Measurements from ENCODE around the gene DRGX. TPM values are rescaled to one million over a fixed set of nuclear protein-coding genes. Genes with fewer than 3 reads are reported as not detected.

The DRGX gene
- total and polyA plus RNA-seq, 2 of the 13 experiments (the other 11 are each of a cell fraction or from before 2014, with no cell fraction given) = not detected

GRCh38 chr10:49368256-49368655 is 27.6 kb downstream of the DRGX start:
- Histone ChIP-seq H3K4me1 (ENCODE audit: insufficient read depth, low read length) (peaks cover 8% of the 10 kb centered on the region), H3K36me3 (replicated peaks in 1 of 2; ENCODE audit: control insufficient read depth in 1 of 2, insufficient read depth in 2 of 2, low read length in 2 of 2) (no peaks in the 10 kb centered on the region), H3K9me3 (ENCODE audit: low read length) (no peaks in the 10 kb centered on the region), H3K4me3 (replicated peaks in 1 of 3; ENCODE audit: insufficient read depth in 1 of 3, low read depth in 2 of 3, low read length in 3 of 3) (no peak overlapping the region), H3K27ac (ENCODE audit: extremely low read length, insufficient read depth, low read length) (no peak overlapping the region), H3K27me3 (ENCODE audit: control insufficient read depth in 1 of 2, insufficient read depth in 2 of 2, low read length in 2 of 2) (0 out of 5 replicates have a peak, but pooled peaks cover 0 to 3% of the 10 kb centered on the region in 2 experiments), H3K79me2 (ENCODE audit: insufficient read depth, low read length) (no peaks in the 10 kb centered on the region), H2AFZ (ENCODE audit: low read length) (no peak overlapping the region), H3K9ac (ENCODE audit: insufficient read depth, low read depth, low read length) (no peak overlapping the region), H3K4me2 (ENCODE audit: low read depth, low read length) (no peak overlapping the region), H4K20me1 (ENCODE audit: insufficient read depth, low read length) (no peaks in the 10 kb centered on the region)
- ChIA-PET POLR2A (no interaction called here), CTCF (ENCODE audit: low intra/inter-chr PET ratio, low total read pairs) (no interaction called here)
- FAIRE-seq (no peak), DNase-seq (ENCODE audit: low spot score) (no peak), ATAC-seq (no peak)
- no TSS peak for BruUV-seq (replicated peaks)
- intact Hi-C loops (cut with micrococcal nuclease; ENCODE audit: unreplicated experiment) (loop anchor here (5.0 kb wide), 1 partner anchor 656 kb away; no protein-coding TSS in a partner anchor), in situ Hi-C loops (cut with HindIII; ENCODE audit: extremely low pct_ligation_motif_present, low pct_unique_long_range_greater_than_20kb) (loop anchor here (10.0 kb wide), 1 partner anchor 393 kb away; no protein-coding TSS in a partner anchor)
- TF ChIP-seq ZBTB10 (CRISPR knock-in tag; IDR thresholded peaks at IDR 0.05; ENCODE audit: borderline replicate concordance) = no peak
- no peak for TF ChIP-seq PCBP2 (optimal IDR thresholded peaks at IDR 0.05; ENCODE audit: low read depth, low read length, poor library complexity, severe bottlenecking)
- no peak for TF ChIP-seq E2F2 (CRISPR knock-in tag; IDR thresholded peaks at IDR 0.05; ENCODE audit: borderline replicate concordance)
- TF ChIP-seq SMARCE1 (IDR thresholded peaks at IDR 0.05; ENCODE audit: borderline replicate concordance) = no peak
- TF ChIP-seq MAZ (IDR thresholded peaks at IDR 0.05; ENCODE audit: borderline replicate concordance, low read depth, low read length) = no peak
- TF ChIP-seq MAZ (CRISPR knock-in tag; IDR thresholded peaks at IDR 0.05; ENCODE audit: low read depth) = no peak
- TF ChIP-seq ZNF670 (CRISPR knock-in tag; IDR thresholded peaks at IDR 0.05; ENCODE audit: borderline replicate concordance) = no peak
- no peak for TF ChIP-seq ZBTB44 (CRISPR knock-in tag; IDR thresholded peaks at IDR 0.05)
- WGBS (ENCODE audit: low lambda C conversion rate) = no CpG with 5 or more reads among the region's 4 CpGs

All from HepG2 (cell line).